GM19438 (cell line): ENCODE results near the gene MPC2.
"Not testable (repeated sequence)": the region's sequence is repeated elsewhere in the genome, so short reads cannot be mapped to it uniquely, and the experiment has no call there.

ENCODE experiments used
- ATAC-seq: cut with Tn5 transposase; IDR thresholded peaks from one replicate; pipeline ENCODE4 v1.9.1; 2021; ENCODE audit warnings: low read depth; ENCODE audit not compliant: unreplicated experiment

MPC2 gene

GRCh38 chr1:167935216-167936067 lies 1.4 kb downstream of the MPC2 start:
- peak; percentile 14 for ATAC-seq

DNA sequence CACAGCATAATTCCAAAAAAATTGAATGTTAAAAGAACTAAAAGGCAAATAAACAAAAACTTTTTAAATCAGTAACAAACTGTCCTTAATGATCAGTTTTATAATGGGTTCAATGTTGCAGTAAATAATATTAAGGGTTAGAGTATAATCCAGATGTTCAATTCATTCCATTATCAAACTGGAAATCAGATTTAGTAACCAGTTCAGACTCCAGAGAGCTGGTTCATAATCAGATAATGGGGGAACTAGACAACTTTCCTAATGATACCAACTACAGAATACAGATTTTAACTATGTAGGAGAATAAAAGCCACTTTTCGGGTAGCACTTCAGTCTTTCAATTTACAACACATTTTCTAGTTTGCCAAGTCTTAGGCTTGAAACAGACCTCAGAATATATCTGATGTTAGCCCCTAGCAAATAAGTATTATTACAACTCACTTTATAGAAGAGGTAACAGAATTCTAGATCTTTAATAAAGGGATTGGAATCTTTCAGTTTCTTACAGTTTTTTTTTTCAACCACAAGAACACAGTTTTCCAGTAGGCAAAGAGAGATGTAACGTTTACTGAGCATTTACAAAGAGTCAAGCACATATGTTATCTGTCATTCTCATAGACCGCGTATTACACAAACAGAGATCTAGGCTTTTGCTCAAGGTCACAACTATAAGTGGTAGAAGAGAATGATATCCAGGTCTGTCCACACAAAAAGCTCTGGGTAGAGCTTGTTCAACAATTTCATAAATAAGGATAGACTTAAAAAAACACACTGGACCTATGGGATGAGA lies 2.3 kb downstream of the MPC2 start:
- ATAC-seq = no peak

GRCh38 chr1:167933788-167934187 lies 3.1 kb downstream of the MPC2 start:
- no peak for ATAC-seq

GRCh38 chr1:167929725-167930124 lies 7.1 kb downstream of the MPC2 start:
- no peak for ATAC-seq

- ATAC-seq = not testable (repeated sequence)
These were observed 8.0 kb downstream of the MPC2 start for GRCh38 chr1:167928919-167929318.

DNA sequence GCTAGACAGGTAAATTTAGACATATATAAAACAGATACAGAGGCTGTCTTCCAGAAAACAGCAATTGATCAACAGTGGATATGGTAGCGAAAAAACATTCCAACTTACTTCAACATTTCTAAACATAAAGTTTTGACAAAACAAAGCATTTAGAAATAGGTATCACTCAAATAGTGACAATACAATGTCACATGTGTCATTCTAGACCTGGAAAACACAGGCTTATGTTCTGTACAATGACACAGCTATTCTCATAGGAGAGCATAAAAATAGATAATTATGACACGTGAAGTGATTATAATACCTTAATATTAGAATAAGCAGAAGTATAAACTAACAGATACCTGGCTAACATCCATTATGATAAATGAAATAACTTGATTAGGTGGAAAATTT lies 8.4 kb downstream of the MPC2 start:
- ATAC-seq = no peak

DNA sequence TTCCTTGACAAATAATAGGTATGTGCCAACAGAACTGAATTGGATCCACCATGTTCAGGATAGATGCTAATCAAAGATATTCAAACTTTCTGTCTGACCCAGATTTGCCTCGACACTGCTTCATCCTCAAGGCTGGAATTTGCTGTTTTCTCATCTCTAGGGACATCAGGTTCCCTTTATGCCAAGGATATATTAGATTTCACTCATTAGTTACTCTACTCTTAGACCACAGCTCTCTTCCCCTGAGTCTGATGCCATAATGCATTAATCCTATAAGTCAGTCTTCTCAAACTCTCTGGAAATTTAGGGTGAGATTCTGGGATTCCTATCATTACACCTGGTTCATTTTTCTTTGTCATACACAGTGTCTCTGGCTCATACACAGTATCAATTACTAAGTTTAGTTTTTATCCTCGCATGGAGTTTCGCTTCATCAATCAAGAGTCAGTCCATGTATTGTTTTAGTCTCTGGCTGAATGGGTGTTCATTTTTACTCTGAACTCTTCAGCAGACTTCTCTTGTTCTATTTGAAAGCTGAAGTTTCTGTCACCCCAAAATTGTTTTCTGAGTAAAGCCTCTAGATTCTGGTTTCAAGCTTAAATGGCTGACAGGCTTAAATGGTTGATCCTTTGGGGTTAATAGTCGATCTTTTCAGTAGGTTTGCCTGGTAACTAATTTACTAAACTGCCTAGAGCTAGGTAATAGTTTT lies 9.7 kb downstream of the MPC2 start:
- peak; percentile 82 for ATAC-seq

GRCh38 chr1:167926486-167926997 lies 10.3 kb downstream of the MPC2 start:
- no peak for ATAC-seq

DNA sequence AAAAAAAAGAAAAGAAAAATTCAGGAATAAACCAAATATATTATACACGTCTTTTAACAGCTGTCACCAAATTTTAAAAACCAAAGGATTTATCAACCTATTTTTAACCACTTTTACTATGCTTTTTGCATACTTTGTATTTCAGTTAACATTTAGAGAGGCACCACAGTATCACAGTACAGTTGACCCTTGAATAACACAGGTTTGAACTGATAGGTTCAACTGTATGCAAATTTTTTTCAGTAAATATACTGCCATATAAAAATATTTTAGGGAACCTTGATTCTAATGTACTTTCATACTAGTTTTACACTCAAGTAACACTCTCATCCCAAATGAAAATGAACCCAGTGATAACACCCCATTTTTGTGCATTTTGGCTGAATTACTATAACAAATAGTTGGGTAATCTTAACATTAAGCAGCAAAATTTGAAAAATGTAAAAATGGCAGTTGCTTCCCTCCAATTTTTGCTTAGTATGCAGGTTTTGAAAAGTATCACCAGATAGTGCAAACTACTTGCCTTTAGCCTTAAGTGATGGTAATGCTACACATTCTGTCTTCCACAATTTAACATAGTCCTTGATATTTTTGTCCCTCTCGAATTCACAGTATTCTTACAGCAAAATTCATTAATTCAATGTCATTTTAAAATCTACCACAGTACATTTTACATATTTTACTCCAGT lies 12.2 kb downstream of the MPC2 start:
- ATAC-seq = no peak

DNA sequence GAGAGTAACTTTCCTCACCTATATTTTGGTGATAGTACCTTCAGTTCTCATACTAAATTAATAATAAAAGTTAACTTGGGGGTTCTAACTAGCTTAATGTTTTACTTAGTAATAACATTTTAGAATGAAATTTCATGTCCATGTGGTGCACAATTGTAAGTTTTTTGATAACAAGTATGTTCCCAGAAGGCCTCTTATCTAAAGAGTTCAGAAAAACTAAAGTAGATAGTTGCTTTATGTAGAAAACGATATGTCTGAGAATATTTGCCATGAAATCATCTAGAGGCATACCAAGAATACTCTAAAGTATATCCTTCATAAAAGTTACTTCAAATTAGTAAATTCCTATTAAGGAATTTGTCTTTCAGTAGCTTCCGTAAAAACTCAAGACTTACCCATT lies 12.8 kb downstream of the MPC2 start:
- no peak for ATAC-seq

- ATAC-seq = no peak
These were observed 13.4 kb downstream of the MPC2 start for GRCh38 chr1:167923324-167924056.

DNA sequence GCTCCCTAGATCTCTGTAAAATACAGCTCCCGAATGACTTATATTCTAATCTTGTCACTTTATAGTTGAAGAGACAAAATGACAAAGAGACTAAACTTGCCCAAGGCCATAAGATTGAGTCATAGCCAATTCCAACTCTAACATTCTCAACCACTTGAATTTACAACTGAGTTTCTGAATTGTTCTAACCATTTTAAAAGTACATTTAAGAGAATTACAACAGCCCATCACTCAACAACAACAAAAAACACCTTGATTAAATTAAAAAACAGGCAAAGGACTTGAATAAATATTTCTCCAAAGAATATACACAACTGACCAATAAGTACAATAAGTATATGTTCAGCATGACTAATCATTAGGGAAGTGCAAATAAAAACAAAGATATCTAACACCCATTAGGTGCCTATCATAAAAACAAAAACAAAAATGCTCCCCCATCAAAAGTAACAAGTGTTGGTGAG lies 14.2 kb downstream of the MPC2 start:
- no peak for ATAC-seq

GRCh38 chr1:167922023-167922422 lies 14.8 kb downstream of the MPC2 start:
- no peak for ATAC-seq

DNA sequence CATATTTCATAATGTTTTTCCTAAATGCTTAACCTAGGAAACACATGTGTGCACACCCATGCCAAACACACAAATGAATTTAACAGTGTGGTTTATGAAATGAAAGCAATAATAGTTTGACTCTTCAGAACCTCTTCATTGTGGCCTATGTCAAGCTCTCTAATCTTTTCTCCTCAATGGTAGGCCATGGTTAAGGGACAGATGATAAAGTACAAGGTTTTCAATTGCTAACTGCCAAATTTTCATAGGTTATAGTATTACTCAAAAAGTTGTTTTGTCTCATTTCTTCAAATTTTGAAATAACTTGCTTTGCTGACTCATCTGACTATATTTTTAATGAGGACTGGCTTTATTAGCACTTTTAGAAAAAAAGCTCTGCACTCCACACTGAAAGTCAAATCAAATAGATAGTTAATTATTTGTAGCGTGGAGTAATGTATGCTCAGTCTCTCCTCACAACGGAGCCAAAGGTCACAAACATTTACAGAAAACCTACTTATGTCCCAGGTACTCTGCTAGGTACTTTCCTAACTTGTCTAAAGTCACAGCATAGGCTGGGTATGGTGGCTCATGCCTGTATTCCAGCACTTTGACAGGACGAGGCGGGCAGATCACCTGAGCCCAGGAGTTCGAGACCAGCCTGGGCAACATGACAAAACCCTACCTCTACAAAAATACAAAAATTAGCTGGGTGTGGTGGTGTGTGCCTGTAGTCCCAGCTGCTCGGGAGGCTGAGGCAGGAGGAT lies 19.9 kb downstream of the MPC2 start:
- no peak for ATAC-seq

DNA sequence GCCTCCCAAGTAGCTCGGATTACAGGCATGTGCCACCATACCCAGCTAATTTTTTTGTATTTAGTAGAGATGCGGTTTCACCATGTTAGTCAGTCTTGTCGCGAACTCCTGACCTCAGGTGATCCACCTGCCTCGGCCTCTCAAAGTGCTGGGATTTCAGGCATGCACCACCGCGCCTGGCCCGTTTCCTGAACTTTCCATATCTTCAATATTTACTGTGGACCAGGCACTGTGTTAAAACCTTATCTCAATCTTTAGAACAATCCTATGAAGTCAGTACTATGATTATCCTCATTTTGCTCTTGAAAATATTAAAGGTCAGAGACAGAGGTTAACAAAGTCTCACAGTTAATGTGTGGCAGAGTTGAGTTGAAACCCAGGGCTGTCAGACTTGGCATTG lies 21.3 kb downstream of the MPC2 start:
- no peak for ATAC-seq

DNA sequence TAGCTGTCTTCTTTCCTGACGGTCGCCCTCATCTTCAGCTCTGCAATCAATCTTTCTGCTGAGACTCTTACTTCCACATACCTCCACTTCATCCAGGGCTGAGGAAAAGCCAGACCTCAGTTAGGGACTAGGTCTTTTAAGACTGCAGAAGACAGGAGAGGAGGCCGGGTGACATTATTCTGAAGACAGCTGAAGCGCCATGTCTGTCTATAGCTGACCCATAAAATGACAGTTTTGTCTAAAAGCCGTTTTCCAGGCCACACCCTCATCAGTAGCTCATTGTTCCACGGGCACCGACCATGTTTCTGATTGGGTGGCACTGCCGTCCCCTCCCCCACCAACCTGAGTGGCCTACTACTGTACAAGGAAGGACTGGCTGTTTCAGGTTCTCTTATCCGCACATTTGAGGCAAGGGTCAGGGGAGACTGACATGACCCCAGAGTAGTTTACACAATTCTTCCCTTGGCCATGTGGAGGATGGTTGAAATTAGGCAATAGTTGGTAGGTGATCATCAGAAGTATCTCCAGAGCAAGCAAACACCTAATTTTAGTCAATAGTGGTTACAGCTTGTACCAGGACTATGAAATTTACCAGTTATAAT lies 22.9 kb downstream of the MPC2 start, which contains the start of gene ADCY10:
Gene ADCY10 (minus strand): TSS at position 240 of the 602 bp plus-strand sequence. CDS start 8,994 bp downstream, outside the sequence.
- no peak for ATAC-seq

DNA sequence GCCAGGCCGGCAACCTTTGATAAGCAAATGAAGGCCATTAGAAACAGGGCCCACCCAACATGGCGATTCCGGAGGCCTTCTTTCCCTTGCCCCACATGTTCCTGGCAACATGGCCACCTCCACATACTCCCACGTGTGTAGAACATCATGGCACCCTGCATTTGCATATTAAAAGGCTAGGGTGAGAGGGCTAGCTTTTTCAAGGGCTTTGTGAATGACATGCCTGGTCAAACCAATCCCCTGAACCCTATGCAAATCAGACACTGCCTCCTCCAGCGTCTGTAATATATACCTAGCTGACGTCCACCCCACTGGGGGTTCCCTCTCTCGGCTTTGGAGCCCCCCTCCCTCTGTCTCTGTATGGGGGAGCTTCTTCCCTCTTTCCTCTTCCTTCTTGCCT lies 24.6 kb downstream of the MPC2 start:
- no peak for ATAC-seq

- ATAC-seq = no peak
These were observed 25.5 kb downstream of the MPC2 start for GRCh38 chr1:167911413-167911812.
